Stimulated activated naive B cell treated with anti-CD40 and anti-IgM and Interleukin-4, amounts not matched to agents 10 μg/mL and 1 μg/mL and 100 μg/mL, for 72 hours (primary cell): ENCODE measurements around the gene CEP83.
A peak's percentile ranks its signal among the peaks of the same experiment; 100 is the strongest.
"Not testable (repeated sequence)": the region's sequence is repeated elsewhere in the genome, so short reads cannot be mapped to it uniquely, and the experiment has no call there.

Experiments
- ATAC-seq, 2 donors: fragments of 150-1000 bp; cut with Tn5 transposase; replicated peaks; 2 replicates each; pipeline ENCODE4 v1.10.0; 2021; ENCODE audit warnings: moderate library complexity in 1 of 2
- DNase-seq: peaks from one replicate; pipeline ENCODE4 v3.0.0; 2021
- H3K27ac Mint-ChIP-seq: one replicate; pipeline ENCODE4 v1.8.0; 2022; ENCODE audit warnings: mild to moderate bottlenecking, mixed read lengths
- H3K27me3 Mint-ChIP-seq, 2 donors: one replicate each; pipeline ENCODE4 v1.8.0; 2022; ENCODE audit warnings: mixed read lengths in 2 of 2
- H3K36me3 Mint-ChIP-seq, 2 donors: one replicate each; pipeline ENCODE4 v1.8.0; 2022; ENCODE audit warnings: mixed read lengths in 2 of 2, mild to moderate bottlenecking in 1 of 2
- H3K4me1 Mint-ChIP-seq, 2 donors: one replicate each; pipeline ENCODE4 v1.8.0; 2022; ENCODE audit warnings: mixed read lengths in 2 of 2, mild to moderate bottlenecking in 1 of 2
- H3K4me3 Mint-ChIP-seq, 2 donors: one replicate each; pipeline ENCODE4 v1.8.0; 2022; ENCODE audit warnings: mild to moderate bottlenecking in 2 of 2, mixed read lengths in 2 of 2, moderate library complexity in 1 of 2
- H3K9me3 Mint-ChIP-seq, 2 donors: one replicate each; pipeline ENCODE4 v1.8.0; 2022; ENCODE audit warnings: mixed read lengths in 2 of 2, mild to moderate bottlenecking in 1 of 2

Gene CEP83

DNA sequence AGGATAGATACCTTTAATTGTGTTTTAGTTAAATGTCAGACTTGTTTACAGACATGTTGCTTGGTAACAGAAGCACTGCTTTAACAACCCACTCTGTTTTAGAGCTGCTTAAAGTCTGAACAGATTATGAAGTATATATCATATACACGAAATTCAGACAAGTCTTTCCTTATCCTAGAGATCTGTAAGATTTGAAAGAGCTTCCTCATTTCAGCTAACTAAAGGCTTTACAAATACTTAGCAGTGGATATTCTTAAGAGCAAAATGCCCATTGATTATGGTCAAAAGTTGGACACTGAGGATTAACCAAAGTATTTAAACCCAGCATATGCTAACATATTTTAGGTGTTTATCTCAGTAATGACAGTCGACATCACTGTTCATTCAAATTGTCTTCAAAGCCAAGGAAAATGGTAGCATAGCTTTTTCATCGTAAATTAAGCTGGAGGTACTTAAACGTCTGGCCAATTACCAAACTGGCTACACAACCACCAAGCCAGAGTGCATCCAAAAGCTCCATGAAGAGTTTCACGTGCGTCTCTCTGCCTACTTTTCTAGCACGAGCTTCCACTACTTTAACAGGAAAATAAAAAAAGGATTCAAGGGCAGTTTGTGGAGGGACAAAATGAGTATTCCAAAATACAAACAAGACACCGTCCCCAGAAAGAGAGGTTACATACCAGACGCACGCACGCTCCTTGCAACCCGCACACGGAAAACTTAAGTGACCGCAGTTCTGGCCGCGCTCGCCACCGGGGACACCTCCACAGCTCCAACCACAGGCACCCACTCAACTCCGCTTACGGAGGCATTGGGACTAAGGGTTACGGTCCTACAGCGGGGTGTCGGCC lies 565 bp downstream of the CEP83 start:
- Mint-ChIP-seq H3K4me1 (peaks cover 19 to 35% of the 10 kb centered on the region in 2 donors), H3K27me3 (no peaks in the 10 kb centered on the region), H3K9me3 (peaks cover 4 to 10% of the 10 kb centered on the region in 2 donors), H3K36me3 (peaks cover 19 to 34% of the 10 kb centered on the region in 2 donors), H3K27ac (peak overlapping the region; percentile 99), H3K4me3 (peak overlapping the region; percentile 96 to 97)
- DNase-seq (no peak), ATAC-seq (peak; percentile 58 to 61)

DNA sequence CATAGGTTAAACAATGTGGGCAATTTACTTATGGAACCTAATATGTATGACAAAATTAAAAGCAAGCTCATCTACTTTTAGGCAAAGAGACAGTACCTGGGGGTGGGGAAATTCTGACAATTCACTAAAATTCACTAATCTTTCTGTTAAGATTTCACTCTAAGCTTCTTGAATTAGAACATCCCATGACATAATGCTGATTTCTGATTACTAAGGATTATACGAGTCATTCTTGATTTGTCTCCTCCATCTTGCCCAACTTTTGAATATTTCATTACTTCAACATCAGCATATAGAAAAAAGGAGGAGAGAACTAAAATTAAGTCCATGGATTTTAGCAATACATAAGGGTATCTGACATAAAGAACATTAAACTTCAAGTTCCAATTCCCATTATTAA lies 2.4 kb downstream of the CEP83 start:
- H3K27me3 Mint-ChIP-seq, result no peaks in the 10 kb centered on the region
- peaks cover 31 to 47% of the 10 kb centered on the region in 2 donors for H3K36me3 Mint-ChIP-seq
- DNase-seq (no peak), ATAC-seq (no peak)
- peaks cover 4 to 10% of the 10 kb centered on the region in 2 donors for H3K9me3 Mint-ChIP-seq
- peaks cover 19 to 35% of the 10 kb centered on the region in 2 donors for H3K4me1 Mint-ChIP-seq
- peak overlapping the region; percentile 20 for H3K27ac Mint-ChIP-seq
- H3K4me3 Mint-ChIP-seq, result peak overlapping the region; percentile 66 to 75

DNA sequence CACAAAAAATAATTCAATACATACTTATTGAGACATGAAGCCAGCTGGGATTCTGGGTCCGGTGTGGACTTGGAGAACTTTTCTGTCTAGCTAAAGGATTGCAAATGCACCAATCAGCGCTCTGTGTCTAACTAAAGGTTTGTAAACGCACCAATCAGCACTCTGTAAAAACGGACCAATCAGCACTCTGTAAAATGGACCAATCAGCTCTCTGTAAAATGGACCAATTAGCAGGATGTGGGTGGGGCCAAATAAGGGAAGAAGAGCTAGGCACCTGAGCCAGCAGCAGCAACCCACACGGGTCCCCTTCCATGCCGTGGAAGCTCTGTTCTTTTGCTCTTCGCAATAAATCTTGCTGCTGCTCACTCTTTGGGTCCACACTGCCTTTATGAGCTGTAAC lies 5.3 kb downstream of the CEP83 start:
- peaks cover 18 to 31% of the 10 kb centered on the region in 2 donors for H3K4me1 Mint-ChIP-seq
- H3K27me3 Mint-ChIP-seq, result not testable (repeated sequence)

DNA sequence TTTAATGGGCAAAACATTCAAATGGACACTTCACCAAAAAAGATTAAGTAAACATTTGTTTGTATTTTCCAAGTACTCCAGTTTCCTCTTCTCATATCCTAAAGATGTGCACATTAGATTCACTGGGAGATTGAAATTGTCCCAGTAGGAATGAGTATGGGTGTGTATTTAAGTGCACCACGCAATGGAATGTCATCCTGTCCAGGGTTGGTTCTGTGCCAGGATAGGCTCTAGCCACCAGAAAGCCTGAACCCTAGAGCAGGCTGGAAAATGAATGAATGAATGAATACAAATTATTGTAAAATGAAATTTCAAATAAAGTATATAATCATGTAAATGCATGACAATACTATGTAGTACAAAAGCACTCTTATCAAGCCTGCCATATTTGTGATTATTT lies 14.0 kb downstream of the CEP83 start:
- peaks cover 35 to 59% of the 10 kb centered on the region in 2 donors for H3K36me3 Mint-ChIP-seq
- H3K27me3 Mint-ChIP-seq, result no peaks in the 10 kb centered on the region
- H3K9me3 Mint-ChIP-seq, result peaks cover 6 to 20% of the 10 kb centered on the region in 2 donors
- ATAC-seq (no peak), DNase-seq (no peak)
- H3K4me1 Mint-ChIP-seq, result peaks cover 4 to 12% of the 10 kb centered on the region in 2 donors
- no peak overlapping the region for H3K27ac Mint-ChIP-seq
- H3K4me3 Mint-ChIP-seq, result no peak overlapping the region

More for the DNA sequence above, 5.3 kb downstream of the CEP83 start:
- H3K27ac Mint-ChIP-seq, DNase-seq, ATAC-seq, H3K9me3 Mint-ChIP-seq, H3K4me3 Mint-ChIP-seq: not testable (repeated sequence)
- H3K36me3 Mint-ChIP-seq, result peaks cover 53 to 75% of the 10 kb centered on the region in 2 donors

DNA sequence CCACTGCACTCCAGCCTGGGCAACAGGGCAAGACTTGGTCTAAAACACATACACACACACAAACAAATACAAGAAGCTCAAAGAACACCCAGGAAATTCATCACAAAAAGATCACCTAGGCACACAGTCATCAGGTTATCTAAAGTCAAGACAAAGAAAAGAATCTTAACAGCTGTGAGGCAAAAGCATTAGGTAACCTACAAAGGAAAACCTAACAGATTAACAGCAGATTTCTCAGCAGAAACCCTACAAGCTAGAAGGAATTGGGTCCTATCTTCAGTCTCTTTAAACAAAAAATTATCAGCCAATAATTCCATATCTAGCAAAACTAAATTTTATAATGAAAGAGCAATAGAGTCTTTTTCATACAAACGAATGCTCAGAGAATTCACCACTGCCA lies 22.4 kb downstream of the CEP83 start:
- DNase-seq, result no peak
- peaks cover 21 to 44% of the 10 kb centered on the region in 2 donors for H3K4me1 Mint-ChIP-seq
- H3K36me3 Mint-ChIP-seq, result peaks cover 27 to 48% of the 10 kb centered on the region in 2 donors
- no peak for ATAC-seq
- H3K9me3 Mint-ChIP-seq, result peaks cover 12 to 13% of the 10 kb centered on the region in 2 donors
- no peaks in the 10 kb centered on the region for H3K27me3 Mint-ChIP-seq
- H3K4me3 Mint-ChIP-seq, result no peak overlapping the region
- H3K27ac Mint-ChIP-seq, result no peak overlapping the region

DNA sequence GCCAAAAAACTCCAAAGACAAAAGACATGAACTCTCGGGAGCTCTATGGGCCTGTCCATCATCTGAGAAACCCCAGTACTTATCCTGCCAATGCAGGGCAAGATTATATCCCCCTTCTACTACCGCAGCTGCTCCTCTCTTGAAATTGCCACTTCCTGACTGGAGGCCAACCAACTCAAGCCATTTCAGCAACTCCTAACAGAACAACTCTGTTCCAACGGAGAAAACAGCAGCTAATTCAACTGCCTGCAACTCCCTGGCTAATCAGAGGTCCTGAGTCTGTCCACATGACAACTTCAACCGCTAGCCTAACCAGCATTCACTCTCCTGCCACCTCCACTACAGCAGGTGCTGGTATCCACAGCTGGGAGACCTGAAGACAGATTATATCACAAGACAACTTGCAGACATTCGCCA lies 24.1 kb downstream of the CEP83 start:
- H3K27ac Mint-ChIP-seq, result peak overlapping the region; percentile 86
- peaks cover 21 to 37% of the 10 kb centered on the region in 2 donors for H3K4me1 Mint-ChIP-seq
- peaks cover 34 to 49% of the 10 kb centered on the region in 2 donors for H3K36me3 Mint-ChIP-seq

DNA sequence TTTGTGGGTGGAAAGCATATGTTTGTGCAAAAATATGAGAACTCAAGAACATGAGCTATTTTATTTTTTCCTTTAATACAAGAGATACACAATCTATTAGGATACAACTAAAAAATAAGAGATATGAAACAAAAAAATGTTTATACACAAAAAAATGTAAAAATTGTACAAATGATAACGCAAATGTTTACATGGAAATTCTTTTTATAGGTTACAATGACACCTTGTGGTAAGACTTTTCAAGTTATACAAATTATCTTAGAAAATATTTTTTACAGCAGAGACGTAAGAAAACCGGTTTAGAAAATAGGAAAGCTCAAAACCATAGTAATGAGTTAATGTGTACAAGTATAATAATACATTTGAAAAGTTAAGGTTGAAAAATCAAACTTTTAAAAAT lies 25.5 kb downstream of the CEP83 start:
- ATAC-seq, result no peak
- Mint-ChIP-seq H3K36me3 (peaks cover 35 to 53% of the 10 kb centered on the region in 2 donors), H3K9me3 (peaks cover 15% of the 10 kb centered on the region in 2 donors), H3K4me3 (no peak overlapping the region), H3K4me1 (peaks cover 20 to 25% of the 10 kb centered on the region in 2 donors), H3K27ac (no peak overlapping the region), H3K27me3 (no peaks in the 10 kb centered on the region)
- no peak for DNase-seq

More for the DNA sequence above, 24.1 kb downstream of the CEP83 start:
- Mint-ChIP-seq H3K4me3 (no peak overlapping the region), H3K27me3 (no peaks in the 10 kb centered on the region), H3K9me3 (peaks cover 14 to 17% of the 10 kb centered on the region in 2 donors)
- peak; percentile 54 to 61 for ATAC-seq
- no peak for DNase-seq

DNA sequence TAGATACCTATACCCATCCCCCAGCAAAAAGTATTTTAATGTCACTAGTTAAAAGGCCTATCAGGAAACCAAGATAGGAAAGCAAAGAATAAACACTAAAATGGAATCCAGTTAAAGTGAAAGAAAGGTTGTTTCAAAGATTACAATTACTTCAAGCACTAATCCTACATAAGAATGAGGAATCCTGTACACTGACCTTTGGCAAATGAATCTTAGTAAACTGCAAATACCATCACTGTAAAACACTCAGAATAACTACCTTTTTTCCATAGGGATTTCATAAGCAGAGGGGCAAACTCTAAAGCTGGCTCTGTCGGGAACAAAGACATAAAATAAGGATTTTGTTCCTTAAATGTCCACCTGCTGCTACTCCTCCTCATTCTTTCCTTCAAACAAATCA lies 25.9 kb downstream of the CEP83 start:
- Mint-ChIP-seq H3K36me3 (peaks cover 31 to 53% of the 10 kb centered on the region in 2 donors), H3K4me3 (no peak overlapping the region), H3K4me1 (peaks cover 16 to 21% of the 10 kb centered on the region in 2 donors), H3K27me3 (no peaks in the 10 kb centered on the region), H3K9me3 (peaks cover 10 to 12% of the 10 kb centered on the region in 2 donors), H3K27ac (no peak overlapping the region)
- DNase-seq (no peak), ATAC-seq (no peak)

DNA sequence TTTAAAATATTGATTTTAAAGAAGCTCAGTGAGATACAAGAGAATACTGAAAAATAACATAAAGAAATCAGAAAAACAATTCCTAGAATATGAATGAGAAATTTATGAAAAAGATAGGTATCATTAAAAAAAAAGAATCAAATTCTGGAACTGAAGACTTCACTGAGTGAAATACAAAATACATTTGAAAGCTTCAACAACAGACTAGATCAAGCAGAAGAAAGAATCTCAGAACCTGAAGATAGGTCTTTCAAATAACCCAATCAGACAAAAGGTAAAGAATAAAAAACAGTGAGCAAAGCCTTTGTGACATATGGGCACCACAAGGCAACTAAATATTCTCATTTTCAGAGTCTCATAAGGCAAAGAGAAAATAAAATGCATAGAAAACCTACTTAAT lies 29.4 kb downstream of the CEP83 start:
- H3K4me3 Mint-ChIP-seq, result no peak overlapping the region
- peaks cover 45 to 53% of the 10 kb centered on the region in 2 donors for H3K36me3 Mint-ChIP-seq
- peaks cover 10% of the 10 kb centered on the region in 2 donors for H3K9me3 Mint-ChIP-seq
- H3K27ac Mint-ChIP-seq, result no peak overlapping the region
- H3K4me1 Mint-ChIP-seq, result peaks cover 9 to 14% of the 10 kb centered on the region in 2 donors
- DNase-seq (no peak), ATAC-seq (no peak)
- no peaks in the 10 kb centered on the region for H3K27me3 Mint-ChIP-seq

DNA sequence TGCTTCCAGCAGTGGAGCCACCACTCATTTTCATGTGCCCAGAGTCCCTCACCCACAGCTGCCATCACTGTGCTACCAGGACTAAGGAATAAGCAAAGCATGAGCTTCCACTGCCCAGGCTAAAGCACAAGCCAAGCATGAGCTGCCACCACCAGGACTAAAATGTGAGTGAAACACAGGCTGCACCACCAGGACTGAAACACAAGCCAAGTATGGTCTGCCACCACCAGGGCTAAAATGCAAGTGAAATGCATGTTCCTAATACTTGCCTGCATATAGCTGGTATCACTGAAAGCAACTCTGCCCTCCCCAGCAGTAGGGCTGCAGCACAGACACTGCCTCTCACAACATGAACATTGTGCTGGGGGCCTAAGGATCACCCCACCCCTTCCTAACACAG lies 30.0 kb downstream of the CEP83 start:
- Mint-ChIP-seq H3K27me3 (no peaks in the 10 kb centered on the region), H3K36me3 (peaks cover 50 to 57% of the 10 kb centered on the region in 2 donors), H3K27ac (no peak overlapping the region), H3K4me3 (no peak overlapping the region), H3K4me1 (peaks cover 4 to 8% of the 10 kb centered on the region in 2 donors), H3K9me3 (peaks cover 10% of the 10 kb centered on the region in 2 donors)
- DNase-seq (no peak), ATAC-seq (no peak)

DNA sequence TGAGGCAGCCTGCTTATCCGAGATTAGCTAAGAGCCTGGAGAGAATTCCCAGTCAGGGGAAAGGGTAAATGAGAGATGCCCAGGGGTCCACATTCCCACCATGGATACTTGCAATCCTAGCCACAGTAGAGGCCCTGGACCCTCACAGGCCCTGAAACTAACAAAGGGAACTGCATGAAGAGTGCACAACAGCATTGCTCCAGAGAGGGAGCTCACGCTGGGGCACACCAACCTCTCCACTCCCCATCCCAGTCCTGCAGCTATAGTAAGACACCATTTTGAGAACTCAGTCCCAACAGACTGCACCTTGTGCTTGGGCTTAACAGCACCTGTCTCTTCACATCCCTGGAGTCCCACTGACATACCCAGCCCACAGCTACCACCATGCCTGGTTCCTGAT lies 30.5 kb downstream of the CEP83 start:
- Mint-ChIP-seq H3K36me3 (peaks cover 55 to 61% of the 10 kb centered on the region in 2 donors), H3K27ac (no peak overlapping the region)
- no peak for ATAC-seq

DNA sequence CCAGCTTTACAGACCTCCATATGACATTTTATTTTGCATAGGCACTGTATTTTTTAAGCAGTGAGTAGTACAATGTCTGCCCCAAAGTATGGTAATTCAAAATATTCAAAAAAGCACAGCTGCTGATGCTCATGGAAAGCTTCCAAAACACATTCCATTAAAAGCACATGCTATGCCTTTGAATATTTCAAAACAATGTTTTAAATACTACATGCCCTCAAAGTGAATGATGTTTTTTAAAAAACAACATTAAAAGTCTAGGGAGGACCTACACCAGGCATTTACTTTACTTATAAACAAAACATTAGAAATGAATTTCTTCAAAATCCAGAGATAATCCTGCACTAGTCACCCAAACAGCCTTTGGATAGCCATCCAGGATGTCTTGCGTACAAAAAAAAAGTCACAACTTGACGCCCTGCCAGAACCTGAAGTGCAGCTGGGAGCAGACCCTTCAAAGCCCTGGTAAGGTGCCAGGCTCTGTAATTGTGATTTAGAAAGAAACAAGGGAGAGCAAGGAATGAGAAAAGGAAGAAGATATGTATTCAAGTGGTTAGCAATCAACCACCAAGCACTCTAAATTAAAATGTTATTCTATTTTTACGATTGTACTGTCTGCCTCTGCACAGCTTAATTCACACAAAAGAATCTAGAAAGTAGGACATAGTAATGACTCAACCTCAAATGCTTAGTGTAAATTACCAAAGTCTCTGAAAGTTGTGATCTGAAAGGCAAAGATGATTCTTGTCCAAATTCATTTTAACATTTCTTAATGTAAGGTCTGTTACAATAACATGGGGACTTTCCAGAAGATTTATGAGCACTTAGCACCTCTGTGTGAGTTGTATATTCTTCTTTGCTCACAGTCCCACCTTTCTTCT lies 31.9 kb downstream of the CEP83 start:
- H3K36me3 Mint-ChIP-seq, result peaks cover 58 to 64% of the 10 kb centered on the region in 2 donors
- no peak for ATAC-seq
- H3K27ac Mint-ChIP-seq, result no peak overlapping the region

More for the DNA sequence above, 30.5 kb downstream of the CEP83 start:
- H3K4me3 Mint-ChIP-seq, result no peak overlapping the region
- peaks cover 4 to 8% of the 10 kb centered on the region in 2 donors for H3K4me1 Mint-ChIP-seq
- H3K9me3 Mint-ChIP-seq, result peaks cover 10% of the 10 kb centered on the region in 2 donors
- no peak for DNase-seq
- no peaks in the 10 kb centered on the region for H3K27me3 Mint-ChIP-seq

DNA sequence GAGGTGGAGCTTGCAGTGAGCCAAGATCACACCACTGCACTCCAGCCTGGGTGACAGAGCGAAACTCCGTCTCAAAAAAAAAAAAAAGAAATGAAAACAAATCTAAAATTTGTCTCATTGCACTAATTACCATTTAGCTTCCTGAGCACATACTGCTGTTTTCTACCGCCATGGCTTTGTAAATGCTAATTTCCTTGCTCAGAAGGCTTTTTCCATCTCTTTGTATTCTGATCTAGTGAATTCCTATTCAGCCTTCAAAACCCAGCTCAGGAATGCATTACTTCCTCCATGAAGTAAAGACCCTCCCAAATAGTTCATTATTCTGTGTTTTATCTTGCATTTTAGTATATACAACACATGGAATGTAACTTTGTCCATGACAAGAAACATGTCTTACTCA lies 33.6 kb downstream of the CEP83 start:
- no peaks in the 10 kb centered on the region for H3K27me3 Mint-ChIP-seq
- ATAC-seq (no peak), DNase-seq (no peak)
- H3K4me1 Mint-ChIP-seq, result peaks cover 5 to 8% of the 10 kb centered on the region in 2 donors
- peaks cover 21 to 22% of the 10 kb centered on the region in 2 donors for H3K9me3 Mint-ChIP-seq
- peaks cover 54 to 64% of the 10 kb centered on the region in 2 donors for H3K36me3 Mint-ChIP-seq
- H3K4me3 Mint-ChIP-seq, result no peak overlapping the region
- no peak overlapping the region for H3K27ac Mint-ChIP-seq

More for the DNA sequence above, 31.9 kb downstream of the CEP83 start:
- Mint-ChIP-seq H3K9me3 (peaks cover 15% of the 10 kb centered on the region in 2 donors), H3K4me1 (peaks cover 5 to 8% of the 10 kb centered on the region in 2 donors), H3K4me3 (no peak overlapping the region), H3K27me3 (no peaks in the 10 kb centered on the region)
- DNase-seq, result no peak

DNA sequence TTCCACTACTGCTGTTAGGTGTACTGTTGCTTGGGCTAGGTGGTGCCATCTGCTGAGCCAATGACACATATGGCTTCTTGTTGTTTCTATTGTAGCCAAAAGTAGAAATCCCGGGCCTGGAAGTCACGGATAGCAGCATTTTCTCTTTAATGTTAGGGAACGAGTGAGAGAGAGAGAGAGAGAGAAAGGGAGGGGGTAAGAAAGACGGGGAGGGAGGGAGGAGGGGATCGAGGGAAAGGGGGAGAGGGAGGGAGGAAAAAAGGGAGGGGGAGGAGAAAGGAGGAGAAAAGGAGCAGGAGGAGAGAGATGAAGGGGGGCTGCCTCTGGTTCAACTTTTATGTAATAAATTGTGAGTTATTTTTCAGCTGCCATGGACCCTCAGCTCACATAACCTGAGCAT lies 34.8 kb downstream of the CEP83 start:
- H3K4me1 Mint-ChIP-seq, H3K27ac Mint-ChIP-seq, H3K27me3 Mint-ChIP-seq, DNase-seq, ATAC-seq, H3K4me3 Mint-ChIP-seq: not testable (repeated sequence)
- peaks cover 14% of the 10 kb centered on the region in 2 donors for H3K9me3 Mint-ChIP-seq
- H3K36me3 Mint-ChIP-seq, result peaks cover 46 to 51% of the 10 kb centered on the region in 2 donors
